Upper lobe of left lung (tissue), 4 donors: Measurements from ENCODE around the gene IFI27L2.

ENCODE experiments used
- CTCF ChIP-seq, 6 experiments: fragments of 450-650 bp in 4 of 6; fragments of 200-600 bp in 2 of 6; sonication (generic) in 2 of 6; IDR thresholded peaks; one replicate each; pipeline ENCODE4 v1.5.1; 2016 to 2019; ENCODE audit warnings: antibody characterized with exemption in 6 of 6
- POLR2A ChIP-seq, 4 donors: fragments of 450-650 bp; IDR thresholded peaks; one replicate each; pipeline ENCODE4 v1.5.1; 2016 to 2017; ENCODE audit warnings: antibody characterized with exemption in 4 of 4, mild to moderate bottlenecking in 2 of 4
- POLR2AphosphoS5 ChIP-seq, 2 donors: sonication (generic); formaldehyde crosslinking; IDR thresholded peaks; one replicate each; pipeline ENCODE4 v1.5.1; 2017; ENCODE audit warnings: antibody characterized with exemption in 2 of 2

- no peak for TF ChIP-seq CTCF (IDR thresholded peaks at IDR 0.05)
- no peak for TF ChIP-seq POLR2AphosphoS5 (IDR thresholded peaks at IDR 0.05)
- no peak for TF ChIP-seq POLR2A (IDR thresholded peaks at IDR 0.05)
These were observed 10.3 kb downstream of the IFI27L2 start for GRCh38 chr14:94119071-94119470.
